ENCODE data around the gene PSMD13. TPM values are rescaled to one million over a fixed set of nuclear protein-coding genes. Genes with fewer than 3 reads are reported as not detected.

Gene PSMD13
- total and polyA plus RNA-seq, 2 of the 13 experiments (the other 11 are each of a cell fraction or from before 2014, with no cell fraction given) = 83.0 to 117 TPM

- TF ChIP-seq USF2 (IDR thresholded peaks at IDR 0.05; ENCODE audit: low read depth, low read length) (no peak), USF2 (CRISPR knock-in tag; IDR thresholded peaks at IDR 0.05; ENCODE audit: borderline replicate concordance) (peak; percentile 10; the same call in 1 of the 2 replicates), ZNF616 (CRISPR knock-in tag; IDR thresholded peaks at IDR 0.05; ENCODE audit: low read depth) (peak; percentile 80; the same call in 1 of the 2 replicates), ZNF292 (CRISPR knock-in tag; IDR thresholded peaks at IDR 0.05; ENCODE audit: borderline replicate concordance, low read depth) (no peak), ZNF878 (CRISPR knock-in tag; IDR thresholded peaks at IDR 0.05) (no peak), MAFF (IDR thresholded peaks at IDR 0.05; ENCODE audit: low read depth, low read length) (no peak), ZC3H13 (CRISPR knock-in tag; IDR thresholded peaks at IDR 0.05) (no peak), RCOR2 (CRISPR knock-in tag; IDR thresholded peaks at IDR 0.05) (no peak), ZNF782 (CRISPR knock-in tag; IDR thresholded peaks at IDR 0.05; ENCODE audit: borderline replicate concordance) (0 out of 2 replicates have a peak, but pooled peaks have one; percentile 42), REL (CRISPR knock-in tag; conservative IDR thresholded peaks at IDR 0.05) (no peak), REXO4 (CRISPR knock-in tag; IDR thresholded peaks at IDR 0.05; ENCODE audit: borderline replicate concordance) (no peak), ZNF256 (CRISPR knock-in tag; conservative IDR thresholded peaks at IDR 0.05) (no peak), ZBTB8A (CRISPR knock-in tag; IDR thresholded peaks at IDR 0.05; ENCODE audit: borderline replicate concordance, low read depth) (no peak)
- TF ChIP-seq, protein P1, sequence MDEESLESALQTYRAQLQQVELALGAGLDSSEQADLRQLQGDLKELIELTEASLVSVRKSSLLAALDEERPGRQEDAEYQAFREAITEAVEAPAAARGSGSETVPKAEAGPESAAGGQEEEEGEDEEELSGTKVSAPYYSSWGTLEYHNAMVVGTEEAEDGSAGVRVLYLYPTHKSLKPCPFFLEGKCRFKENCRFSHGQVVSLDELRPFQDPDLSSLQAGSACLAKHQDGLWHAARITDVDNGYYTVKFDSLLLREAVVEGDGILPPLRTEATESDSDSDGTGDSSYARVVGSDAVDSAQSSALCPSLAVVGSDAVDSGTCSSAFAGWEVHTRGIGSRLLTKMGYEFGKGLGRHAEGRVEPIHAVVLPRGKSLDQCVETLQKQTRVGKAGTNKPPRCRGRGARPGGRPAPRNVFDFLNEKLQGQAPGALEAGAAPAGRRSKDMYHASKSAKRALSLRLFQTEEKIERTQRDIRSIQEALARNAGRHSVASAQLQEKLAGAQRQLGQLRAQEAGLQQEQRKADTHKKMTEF (CRISPR knock-in tag; IDR thresholded peaks at IDR 0.05) = peak; percentile 22; the same call in 1 of the 2 replicates
- TF ChIP-seq, protein P2, sequence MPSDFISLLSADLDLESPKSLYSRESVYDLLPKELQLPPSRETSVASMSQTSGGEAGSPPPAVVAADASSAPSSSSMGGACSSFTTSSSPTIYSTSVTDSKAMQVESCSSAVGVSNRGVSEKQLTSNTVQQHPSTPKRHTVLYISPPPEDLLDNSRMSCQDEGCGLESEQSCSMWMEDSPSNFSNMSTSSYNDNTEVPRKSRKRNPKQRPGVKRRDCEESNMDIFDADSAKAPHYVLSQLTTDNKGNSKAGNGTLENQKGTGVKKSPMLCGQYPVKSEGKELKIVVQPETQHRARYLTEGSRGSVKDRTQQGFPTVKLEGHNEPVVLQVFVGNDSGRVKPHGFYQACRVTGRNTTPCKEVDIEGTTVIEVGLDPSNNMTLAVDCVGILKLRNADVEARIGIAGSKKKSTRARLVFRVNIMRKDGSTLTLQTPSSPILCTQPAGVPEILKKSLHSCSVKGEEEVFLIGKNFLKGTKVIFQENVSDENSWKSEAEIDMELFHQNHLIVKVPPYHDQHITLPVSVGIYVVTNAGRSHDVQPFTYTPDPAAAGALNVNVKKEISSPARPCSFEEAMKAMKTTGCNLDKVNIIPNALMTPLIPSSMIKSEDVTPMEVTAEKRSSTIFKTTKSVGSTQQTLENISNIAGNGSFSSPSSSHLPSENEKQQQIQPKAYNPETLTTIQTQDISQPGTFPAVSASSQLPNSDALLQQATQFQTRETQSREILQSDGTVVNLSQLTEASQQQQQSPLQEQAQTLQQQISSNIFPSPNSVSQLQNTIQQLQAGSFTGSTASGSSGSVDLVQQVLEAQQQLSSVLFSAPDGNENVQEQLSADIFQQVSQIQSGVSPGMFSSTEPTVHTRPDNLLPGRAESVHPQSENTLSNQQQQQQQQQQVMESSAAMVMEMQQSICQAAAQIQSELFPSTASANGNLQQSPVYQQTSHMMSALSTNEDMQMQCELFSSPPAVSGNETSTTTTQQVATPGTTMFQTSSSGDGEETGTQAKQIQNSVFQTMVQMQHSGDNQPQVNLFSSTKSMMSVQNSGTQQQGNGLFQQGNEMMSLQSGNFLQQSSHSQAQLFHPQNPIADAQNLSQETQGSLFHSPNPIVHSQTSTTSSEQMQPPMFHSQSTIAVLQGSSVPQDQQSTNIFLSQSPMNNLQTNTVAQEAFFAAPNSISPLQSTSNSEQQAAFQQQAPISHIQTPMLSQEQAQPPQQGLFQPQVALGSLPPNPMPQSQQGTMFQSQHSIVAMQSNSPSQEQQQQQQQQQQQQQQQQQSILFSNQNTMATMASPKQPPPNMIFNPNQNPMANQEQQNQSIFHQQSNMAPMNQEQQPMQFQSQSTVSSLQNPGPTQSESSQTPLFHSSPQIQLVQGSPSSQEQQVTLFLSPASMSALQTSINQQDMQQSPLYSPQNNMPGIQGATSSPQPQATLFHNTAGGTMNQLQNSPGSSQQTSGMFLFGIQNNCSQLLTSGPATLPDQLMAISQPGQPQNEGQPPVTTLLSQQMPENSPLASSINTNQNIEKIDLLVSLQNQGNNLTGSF (CRISPR knock-in tag; IDR thresholded peaks at IDR 0.05) = 0 out of 2 replicates have a peak, but pooled peaks have one; percentile 54
- TF ChIP-seq, protein P3, sequence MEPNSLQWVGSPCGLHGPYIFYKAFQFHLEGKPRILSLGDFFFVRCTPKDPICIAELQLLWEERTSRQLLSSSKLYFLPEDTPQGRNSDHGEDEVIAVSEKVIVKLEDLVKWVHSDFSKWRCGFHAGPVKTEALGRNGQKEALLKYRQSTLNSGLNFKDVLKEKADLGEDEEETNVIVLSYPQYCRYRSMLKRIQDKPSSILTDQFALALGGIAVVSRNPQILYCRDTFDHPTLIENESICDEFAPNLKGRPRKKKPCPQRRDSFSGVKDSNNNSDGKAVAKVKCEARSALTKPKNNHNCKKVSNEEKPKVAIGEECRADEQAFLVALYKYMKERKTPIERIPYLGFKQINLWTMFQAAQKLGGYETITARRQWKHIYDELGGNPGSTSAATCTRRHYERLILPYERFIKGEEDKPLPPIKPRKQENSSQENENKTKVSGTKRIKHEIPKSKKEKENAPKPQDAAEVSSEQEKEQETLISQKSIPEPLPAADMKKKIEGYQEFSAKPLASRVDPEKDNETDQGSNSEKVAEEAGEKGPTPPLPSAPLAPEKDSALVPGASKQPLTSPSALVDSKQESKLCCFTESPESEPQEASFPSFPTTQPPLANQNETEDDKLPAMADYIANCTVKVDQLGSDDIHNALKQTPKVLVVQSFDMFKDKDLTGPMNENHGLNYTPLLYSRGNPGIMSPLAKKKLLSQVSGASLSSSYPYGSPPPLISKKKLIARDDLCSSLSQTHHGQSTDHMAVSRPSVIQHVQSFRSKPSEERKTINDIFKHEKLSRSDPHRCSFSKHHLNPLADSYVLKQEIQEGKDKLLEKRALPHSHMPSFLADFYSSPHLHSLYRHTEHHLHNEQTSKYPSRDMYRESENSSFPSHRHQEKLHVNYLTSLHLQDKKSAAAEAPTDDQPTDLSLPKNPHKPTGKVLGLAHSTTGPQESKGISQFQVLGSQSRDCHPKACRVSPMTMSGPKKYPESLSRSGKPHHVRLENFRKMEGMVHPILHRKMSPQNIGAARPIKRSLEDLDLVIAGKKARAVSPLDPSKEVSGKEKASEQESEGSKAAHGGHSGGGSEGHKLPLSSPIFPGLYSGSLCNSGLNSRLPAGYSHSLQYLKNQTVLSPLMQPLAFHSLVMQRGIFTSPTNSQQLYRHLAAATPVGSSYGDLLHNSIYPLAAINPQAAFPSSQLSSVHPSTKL (CRISPR knock-in tag; IDR thresholded peaks at IDR 0.05) = no peak
Measured at GRCh38 chr11:235997-236773, 591 bp upstream of the PSMD13 start, which contains the start of gene SIRT3 (continued).

Data from HepG2 (cell line).